BLaER1 treated with 17β-estradiol and CSF1 and Interleukin-3, amounts not matched to agents 10 nM and 100 nM (cell line): ENCODE data around the gene TRPV6.
A peak's percentile ranks its signal among the peaks of the same experiment; 100 is the strongest.

ENCODE experiments used
- H3K27ac ChIP-seq, 11 experiments: shearing (Covaris generic); formaldehyde crosslinking; 2 replicates each; pipeline ENCODE4 v1.8.1; 2022
- H3K27me3 ChIP-seq, 11 experiments: shearing (Covaris generic); formaldehyde crosslinking; 2 replicates each; pipeline ENCODE4 v1.8.1; 2022
- H3K36me3 ChIP-seq, 11 experiments: shearing (Covaris generic); formaldehyde crosslinking; 2 replicates each; pipeline ENCODE4 v1.8.1; 2022
- H3K4me1 ChIP-seq, 10 experiments: shearing (Covaris generic); formaldehyde crosslinking; 2 replicates each; pipeline ENCODE4 v1.8.1; 2022
- H3K4me2 ChIP-seq, 11 experiments: shearing (Covaris generic); formaldehyde crosslinking; 2 replicates each; pipeline ENCODE4 v1.8.1; 2022
- H3K4me3 ChIP-seq, 10 experiments: shearing (Covaris generic); formaldehyde crosslinking; 2 replicates each; pipeline ENCODE4 v1.8.1; 2022
- H3K9ac ChIP-seq, 11 experiments: shearing (Covaris generic); formaldehyde crosslinking; 2 replicates each; pipeline ENCODE4 v1.8.1; 2022
- H3K9me3 ChIP-seq, 11 experiments: shearing (Covaris generic); formaldehyde crosslinking; replicated peaks in 1 of 11; 2 replicates each; pipeline ENCODE4 v1.8.1; 2022
- H4K20me1 ChIP-seq, 11 experiments: shearing (Covaris generic); formaldehyde crosslinking; 2 replicates each; pipeline ENCODE4 v1.8.1; 2022
- Cebpa-rat ChIP-seq, 11 experiments: shearing (Covaris generic); IDR thresholded peaks; 2 replicates each; pipeline ENCODE4 v1.8.1; 2022

TRPV6 gene

GRCh38 chr7:142927085-142927745, 41.7 kb upstream of the TRPV6 start:
- no peaks in the 10 kb centered on the region for H3K27me3 ChIP-seq
- H3K4me2 ChIP-seq = peak overlapping the region; percentile 44 to 83 (median 63)
- H3K9ac ChIP-seq = peak overlapping the region in 10 of 11 experiments; percentile 27 to 66 (median 63); a peak in 16 of 22 replicates
- H3K9me3 ChIP-seq = peaks cover 13 to 48% (median 30%) of the 10 kb centered on the region in 11 experiments
- H4K20me1 ChIP-seq = no peaks in the 10 kb centered on the region
- H3K36me3 ChIP-seq = peaks cover 0 to 6% (median 0%) of the 10 kb centered on the region in 11 experiments; a peak in 1 of 22 replicates
- H3K27ac ChIP-seq = peak overlapping the region; percentile 53 to 88 (median 85)
- peaks cover 35 to 50% (median 43%) of the 10 kb centered on the region in 10 experiments for H3K4me1 ChIP-seq
- H3K4me3 ChIP-seq = peak overlapping the region in 9 of 10 experiments; percentile 13 to 51 (median 27); a peak in 13 of 20 replicates
- peak in 10 of 11 experiments; percentile 54 to 93 (median 78); a peak in 16 of 22 replicates for TF ChIP-seq Cebpa-rat (IDR thresholded peaks at IDR 0.05)

GRCh38 chr7:142925413-142925812, 39.9 kb upstream of the TRPV6 start:
- peaks cover 13 to 40% (median 28%) of the 10 kb centered on the region in 11 experiments for H3K9me3 ChIP-seq
- H3K4me1 ChIP-seq = peaks cover 35 to 48% (median 42%) of the 10 kb centered on the region in 10 experiments
- H3K36me3 ChIP-seq = peaks cover 0 to 6% (median 0%) of the 10 kb centered on the region in 11 experiments; a peak in 1 of 22 replicates
- peak overlapping the region in 10 of 11 experiments; percentile 44 to 83 (median 62); a peak in 16 of 22 replicates for H3K4me2 ChIP-seq
- peak overlapping the region in 6 of 11 experiments; percentile 81 to 88 (median 86); a peak in 9 of 22 replicates for H3K27ac ChIP-seq
- TF ChIP-seq Cebpa-rat (IDR thresholded peaks at IDR 0.05) = no peak
- H3K27me3 ChIP-seq = no peaks in the 10 kb centered on the region
- H3K9ac ChIP-seq = no peak overlapping the region
- H3K4me3 ChIP-seq = no peak overlapping the region
- H4K20me1 ChIP-seq = no peaks in the 10 kb centered on the region

GRCh38 chr7:142923391-142923790, 37.8 kb upstream of the TRPV6 start:
- Histone ChIP-seq H4K20me1 (no peaks in the 10 kb centered on the region), H3K4me2 (no peak overlapping the region), H3K27ac (no peak overlapping the region), H3K4me3 (no peak overlapping the region), H3K36me3 (peaks cover 0 to 6% (median 0%) of the 10 kb centered on the region in 11 experiments; a peak in 1 of 22 replicates), H3K9ac (no peak overlapping the region), H3K27me3 (no peaks in the 10 kb centered on the region), H3K4me1 (peaks cover 27 to 46% (median 39%) of the 10 kb centered on the region in 10 experiments), H3K9me3 (peaks cover 8 to 21% (median 11%) of the 10 kb centered on the region in 11 experiments)
- TF ChIP-seq Cebpa-rat (IDR thresholded peaks at IDR 0.05) = no peak

DNA sequence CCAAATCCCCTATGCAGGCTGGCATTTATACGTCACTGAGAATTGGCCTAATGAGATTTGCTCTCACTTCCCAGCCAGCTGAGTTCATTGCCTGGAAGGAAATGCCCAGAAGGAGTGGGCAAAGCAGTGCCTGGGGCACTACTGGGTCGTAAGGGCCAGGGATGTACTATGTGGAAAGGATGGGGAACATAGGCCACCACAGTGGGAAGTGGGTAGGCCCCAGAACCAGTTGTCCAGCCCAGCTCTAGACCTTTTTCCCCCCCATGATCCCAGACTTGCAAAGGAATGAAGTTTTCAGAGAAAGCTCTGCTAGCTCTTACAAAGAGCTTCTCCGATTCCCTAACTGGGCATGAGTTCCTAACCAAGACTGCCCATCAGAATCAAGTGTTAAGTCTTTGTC, 34.1 kb upstream of the TRPV6 start:
- Histone ChIP-seq H3K4me3 (no peak overlapping the region), H3K36me3 (no peaks in the 10 kb centered on the region), H3K9ac (no peak overlapping the region), H3K4me1 (peaks cover 0 to 12% (median 3%) of the 10 kb centered on the region in 10 experiments; a peak in 11 of 20 replicates), H3K27me3 (no peaks in the 10 kb centered on the region), H3K27ac (no peak overlapping the region), H3K9me3 (no peaks in the 10 kb centered on the region), H4K20me1 (no peaks in the 10 kb centered on the region), H3K4me2 (no peak overlapping the region)
- TF ChIP-seq Cebpa-rat (IDR thresholded peaks at IDR 0.05) = no peak

- H3K27me3 ChIP-seq = no peaks in the 10 kb centered on the region
- no peaks in the 10 kb centered on the region for H3K9me3 ChIP-seq
- H3K36me3 ChIP-seq = no peaks in the 10 kb centered on the region
- no peak for TF ChIP-seq Cebpa-rat (IDR thresholded peaks at IDR 0.05)
- no peak overlapping the region for H3K27ac ChIP-seq
- no peaks in the 10 kb centered on the region for H4K20me1 ChIP-seq
- no peak overlapping the region for H3K4me3 ChIP-seq
- H3K4me1 ChIP-seq = peaks cover 0 to 10% (median 2%) of the 10 kb centered on the region in 10 experiments; a peak in 6 of 20 replicates
- H3K9ac ChIP-seq = no peak overlapping the region
- H3K4me2 ChIP-seq = no peak overlapping the region
These were observed 33.4 kb upstream of the TRPV6 start for GRCh38 chr7:142918901-142919300.

GRCh38 chr7:142917447-142917846, 31.9 kb upstream of the TRPV6 start:
- Histone ChIP-seq H3K4me1 (peaks cover 0 to 5% (median 0%) of the 10 kb centered on the region in 10 experiments; a peak in 4 of 20 replicates), H3K27me3 (no peaks in the 10 kb centered on the region)
- no peak for TF ChIP-seq Cebpa-rat (IDR thresholded peaks at IDR 0.05)

GRCh38 chr7:142916508-142916907, 31.0 kb upstream of the TRPV6 start:
- H4K20me1 ChIP-seq = no peaks in the 10 kb centered on the region
- no peak overlapping the region for H3K9ac ChIP-seq
- no peaks in the 10 kb centered on the region for H3K36me3 ChIP-seq
- no peaks in the 10 kb centered on the region for H3K9me3 ChIP-seq
- H3K27me3 ChIP-seq = no peaks in the 10 kb centered on the region
- no peak for TF ChIP-seq Cebpa-rat (IDR thresholded peaks at IDR 0.05)
- H3K4me1 ChIP-seq = peaks cover 0 to 5% (median 0%) of the 10 kb centered on the region in 10 experiments; a peak in 4 of 20 replicates
- no peak overlapping the region for H3K27ac ChIP-seq
- no peak overlapping the region for H3K4me3 ChIP-seq
- H3K4me2 ChIP-seq = peak overlapping the region in 4 of 11 experiments; percentile 13 to 34 (median 18); a peak in 2 of 22 replicates

More at GRCh38 chr7:142917447-142917846, 31.9 kb upstream of the TRPV6 start:
- no peak overlapping the region for H3K9ac ChIP-seq
- H3K4me3 ChIP-seq = no peak overlapping the region
- no peak overlapping the region for H3K27ac ChIP-seq
- no peaks in the 10 kb centered on the region for H4K20me1 ChIP-seq
- no peak overlapping the region for H3K4me2 ChIP-seq
- H3K9me3 ChIP-seq = no peaks in the 10 kb centered on the region
- H3K36me3 ChIP-seq = no peaks in the 10 kb centered on the region

DNA sequence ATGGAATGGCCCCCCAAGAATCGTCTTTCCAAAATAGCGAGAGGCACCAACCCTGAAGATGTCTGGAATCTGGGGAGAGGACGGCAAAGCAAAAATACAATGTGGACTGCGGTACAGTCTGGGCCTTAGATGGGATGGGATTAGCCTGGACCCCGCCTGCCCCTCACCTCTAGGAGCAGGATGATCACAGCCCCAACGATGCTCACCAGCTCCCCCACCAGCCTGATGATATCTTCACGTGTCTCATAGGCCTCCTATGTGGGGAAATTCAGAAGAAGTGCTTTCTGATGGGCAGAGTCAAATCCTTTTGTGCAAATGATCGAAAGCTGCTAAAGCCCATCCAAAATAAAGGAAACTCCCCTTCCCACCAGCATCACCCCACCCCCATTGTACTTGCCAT, 29.8 kb upstream of the TRPV6 start:
- Histone ChIP-seq H3K27me3 (no peaks in the 10 kb centered on the region), H3K4me1 (peaks cover 0 to 15% (median 0%) of the 10 kb centered on the region in 10 experiments; a peak in 6 of 20 replicates), H4K20me1 (no peaks in the 10 kb centered on the region), H3K27ac (no peak overlapping the region), H3K4me3 (no peak overlapping the region), H3K9ac (no peak overlapping the region), H3K36me3 (no peaks in the 10 kb centered on the region), H3K9me3 (no peaks in the 10 kb centered on the region), H3K4me2 (no peak overlapping the region)
- TF ChIP-seq Cebpa-rat (IDR thresholded peaks at IDR 0.05) = no peak

- Histone ChIP-seq H3K9me3 (no peaks in the 10 kb centered on the region), H3K4me3 (no peak overlapping the region), H4K20me1 (no peaks in the 10 kb centered on the region), H3K36me3 (no peaks in the 10 kb centered on the region), H3K4me1 (peaks cover 0 to 24% (median 2%) of the 10 kb centered on the region in 10 experiments; a peak in 9 of 20 replicates), H3K4me2 (no peak overlapping the region), H3K27ac (no peak overlapping the region), H3K27me3 (no peaks in the 10 kb centered on the region), H3K9ac (no peak overlapping the region)
- no peak for TF ChIP-seq Cebpa-rat (IDR thresholded peaks at IDR 0.05)
These were observed 28.6 kb upstream of the TRPV6 start for GRCh38 chr7:142914121-142914520.
